Upper lobe of left lung (tissue), 4 donors: ENCODE measurements around the gene ERC1.

Source experiments
- CTCF ChIP-seq, 6 experiments: fragments of 450-650 bp in 4 of 6; fragments of 200-600 bp in 2 of 6; sonication (generic) in 2 of 6; IDR thresholded peaks; one replicate each; pipeline ENCODE4 v1.5.1; 2016 to 2019; ENCODE audit warnings: antibody characterized with exemption in 6 of 6
- EP300 ChIP-seq, 4 donors: sonication (generic); formaldehyde crosslinking; IDR thresholded peaks; one replicate each; pipeline ENCODE4 v1.5.1; 2017; ENCODE audit warnings: antibody characterized with exemption in 4 of 4, control low read depth in 2 of 4
- POLR2A ChIP-seq, 4 donors: fragments of 450-650 bp; IDR thresholded peaks; one replicate each; pipeline ENCODE4 v1.5.1; 2016 to 2017; ENCODE audit warnings: antibody characterized with exemption in 4 of 4, mild to moderate bottlenecking in 2 of 4
- POLR2AphosphoS5 ChIP-seq, 2 donors: sonication (generic); formaldehyde crosslinking; IDR thresholded peaks; one replicate each; pipeline ENCODE4 v1.5.1; 2017; ENCODE audit warnings: antibody characterized with exemption in 2 of 2

- TF ChIP-seq CTCF (IDR thresholded peaks at IDR 0.05) (no peak), POLR2A (IDR thresholded peaks at IDR 0.05) (no peak), POLR2AphosphoS5 (IDR thresholded peaks at IDR 0.05) (no peak), EP300 (IDR thresholded peaks at IDR 0.05) (no peak)
These were observed 540.8 kb downstream of the ERC1 start for GRCh38 chr12:1531654-1532374.
